SH-SY5Y (cell line): Measurements from ENCODE around the gene P3H1.

Experiments used
- GATA2 ChIP-seq: IDR thresholded peaks from 2 replicates; pipeline ENCODE4 v1.6.1; 2011; ENCODE audit warnings: mild to moderate bottlenecking, low read depth, low read length
- GATA3 ChIP-seq: IDR thresholded peaks from 2 replicates; pipeline ENCODE4 v1.6.1; 2011; ENCODE audit warnings: low read depth, mild to moderate bottlenecking, low read length, moderate library complexity

GRCh38 chr1:42806171-42806570 lies 39.3 kb upstream of the P3H1 start:
- TF ChIP-seq GATA3 (no peak), GATA2 (no peak)
